Stimulated activated CD8-positive, alpha-beta memory T cell treated with anti-CD3 and anti-CD28 coated beads, Interleukin-4, amount 100 ng/mL, for 24 hours (primary cell): ENCODE results near the gene RBM17.
"Not testable (repeated sequence)": the region's sequence is repeated elsewhere in the genome, so short reads cannot be mapped to it uniquely, and the experiment has no call there.

Experiments used
- DNase-seq: peaks from one replicate; pipeline ENCODE4 v3.0.0-alpha.2; 2020; ENCODE audit warnings: low read depth

RBM17 gene

GRCh38 chr10:6080417-6080973 is 8.3 kb upstream of the RBM17 start:
- no peak for DNase-seq

DNA sequence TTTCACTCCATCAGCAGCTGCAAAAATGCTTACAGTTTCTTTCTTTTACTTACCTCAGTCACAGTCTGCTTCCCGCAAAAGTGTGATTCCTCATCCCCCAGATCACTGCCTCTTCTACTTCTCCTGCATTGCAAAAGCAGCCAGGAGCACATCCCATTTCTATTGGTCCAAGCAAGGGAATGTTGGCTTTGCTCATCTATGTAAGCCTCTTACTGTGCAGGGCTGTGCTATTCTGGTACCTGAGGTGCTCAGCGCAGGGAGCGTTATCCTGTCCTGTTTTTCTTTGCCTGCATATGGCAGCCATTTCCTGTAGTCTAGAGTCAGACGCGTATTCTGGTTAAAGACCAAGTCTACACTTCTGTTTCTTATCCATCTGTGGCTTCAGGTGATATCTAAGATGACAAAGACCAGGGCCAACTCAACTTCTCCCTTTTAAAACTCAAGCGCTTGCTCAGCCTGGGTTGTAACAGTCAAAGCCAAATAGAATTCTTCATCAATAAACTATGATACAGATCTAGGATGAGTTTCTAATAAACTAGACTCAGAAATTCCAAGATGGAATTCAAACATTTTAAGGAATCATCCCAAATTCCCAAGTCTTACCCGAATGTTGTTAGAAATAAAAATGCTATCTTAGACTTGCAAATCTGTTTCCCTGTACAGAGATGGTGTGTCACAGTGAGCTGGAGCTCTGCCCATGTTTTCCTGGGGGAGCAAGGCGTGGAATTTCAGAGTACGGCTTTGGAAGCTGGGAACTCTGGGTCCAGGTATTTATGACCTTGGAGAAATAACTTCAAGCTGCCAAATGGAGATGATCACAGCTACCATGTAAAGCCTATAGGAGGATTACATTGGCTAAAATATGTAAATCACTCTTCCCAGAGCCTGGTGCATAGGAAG is 6.1 kb upstream of the RBM17 start:
- no peak for DNase-seq

- no peak for DNase-seq
These were observed 5.0 kb upstream of the RBM17 start for GRCh38 chr10:6083523-6084475.

GRCh38 chr10:6086375-6087233 is 2.2 kb upstream of the RBM17 start:
- peak; percentile 84 for DNase-seq

GRCh38 chr10:6089334-6090219 is 743 bp downstream of the RBM17 start:
- no peak for DNase-seq

DNA sequence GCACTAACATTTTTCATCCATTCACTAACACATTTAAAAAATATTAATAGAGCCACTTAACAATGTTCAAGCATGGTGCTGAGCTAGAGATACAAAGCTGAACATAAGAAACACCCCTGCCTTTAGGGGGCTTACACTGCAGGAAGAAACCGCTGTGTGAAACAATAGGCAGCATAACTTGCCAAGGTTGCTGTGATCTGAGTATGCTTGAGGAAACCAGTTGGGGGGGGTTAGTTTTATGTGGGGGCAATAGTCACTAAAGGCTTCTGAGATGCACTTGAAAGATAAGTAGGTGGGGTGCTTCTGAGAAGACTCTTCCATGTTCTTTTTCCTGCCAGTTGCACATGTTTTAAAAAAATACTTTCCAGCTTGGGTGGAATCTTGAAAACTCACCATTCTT is 2.8 kb downstream of the RBM17 start:
- DNase-seq: no peak

GRCh38 chr10:6092731-6093130 is 3.9 kb downstream of the RBM17 start:
- DNase-seq: no peak

DNA sequence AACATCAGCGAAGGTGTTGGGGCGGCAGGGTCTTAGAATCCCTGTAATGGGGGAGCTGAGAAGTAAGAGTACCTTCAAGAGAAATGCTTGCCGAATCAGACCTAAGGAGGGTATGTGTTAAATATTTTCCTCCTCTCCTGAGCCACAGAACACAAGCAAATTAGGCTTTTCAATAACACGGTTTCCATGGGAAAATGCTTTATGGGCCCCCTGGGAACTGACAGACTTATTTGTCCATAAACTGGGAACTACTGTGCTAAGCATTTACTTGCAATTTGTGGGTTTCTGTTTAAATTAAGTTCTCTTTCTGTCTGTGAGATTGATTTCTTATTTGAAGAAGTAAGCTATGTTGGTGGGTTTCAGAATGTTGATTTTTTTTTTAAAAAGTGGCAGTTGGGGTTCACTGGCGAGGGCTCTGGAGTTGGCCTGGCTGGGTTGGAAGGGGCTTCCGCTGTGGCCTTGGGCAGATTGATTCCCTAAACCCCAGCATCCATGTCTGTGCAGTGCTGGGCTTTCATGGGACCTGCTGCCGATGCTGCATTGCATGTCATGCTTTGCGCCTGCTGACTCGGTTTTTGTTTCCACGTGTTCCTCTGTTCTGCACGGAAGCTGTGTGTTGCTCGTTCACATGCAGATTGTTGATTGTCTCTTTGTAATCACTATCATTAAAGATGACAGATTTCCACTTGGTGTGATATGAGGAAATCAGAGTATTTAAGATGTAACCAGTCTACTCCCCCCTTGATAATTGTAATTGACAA is 7.2 kb downstream of the RBM17 start:
- DNase-seq: no peak

GRCh38 chr10:6097063-6097462 is 8.2 kb downstream of the RBM17 start:
- no peak for DNase-seq

DNA sequence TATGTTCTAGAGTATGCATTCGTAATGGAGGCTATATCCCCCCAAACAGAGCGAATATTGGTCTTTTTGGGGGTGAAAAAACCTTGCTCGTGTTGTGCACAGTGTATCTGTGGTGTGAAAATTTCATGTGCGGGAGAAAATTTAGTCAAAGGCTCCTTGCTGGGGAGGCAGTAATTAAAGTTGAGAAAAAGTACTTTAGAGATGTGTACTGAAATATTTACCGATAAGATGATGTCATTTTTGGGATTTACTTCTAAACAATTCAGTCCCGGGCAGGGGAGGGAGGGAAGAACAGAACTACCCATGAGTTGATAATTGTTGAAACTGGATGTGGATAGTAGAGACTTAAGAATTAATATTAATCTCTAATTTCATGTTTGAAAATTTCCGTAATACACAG is 9.3 kb downstream of the RBM17 start:
- no peak for DNase-seq

GRCh38 chr10:6100370-6100769 is 11.5 kb downstream of the RBM17 start:
- no peak for DNase-seq

DNA sequence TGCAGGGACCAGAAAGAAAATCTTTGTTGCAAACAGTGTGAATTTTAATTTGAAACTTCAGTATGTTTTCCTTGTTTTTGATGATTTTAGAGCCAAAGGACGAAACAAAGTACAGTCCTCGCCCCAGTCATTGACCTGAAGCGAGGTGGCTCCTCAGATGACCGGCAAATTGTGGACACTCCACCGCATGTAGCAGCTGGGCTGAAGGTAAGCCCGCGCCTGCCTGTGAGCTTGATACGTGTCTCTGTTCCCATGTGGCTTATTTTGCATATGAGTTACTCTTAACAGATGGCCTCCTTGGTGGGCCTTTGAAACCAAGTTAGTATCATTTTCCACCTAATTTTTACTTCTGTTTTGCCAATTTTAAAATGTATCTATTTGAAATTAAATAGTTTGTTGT is 12.3 kb downstream of the RBM17 start:
- no peak for DNase-seq

DNA sequence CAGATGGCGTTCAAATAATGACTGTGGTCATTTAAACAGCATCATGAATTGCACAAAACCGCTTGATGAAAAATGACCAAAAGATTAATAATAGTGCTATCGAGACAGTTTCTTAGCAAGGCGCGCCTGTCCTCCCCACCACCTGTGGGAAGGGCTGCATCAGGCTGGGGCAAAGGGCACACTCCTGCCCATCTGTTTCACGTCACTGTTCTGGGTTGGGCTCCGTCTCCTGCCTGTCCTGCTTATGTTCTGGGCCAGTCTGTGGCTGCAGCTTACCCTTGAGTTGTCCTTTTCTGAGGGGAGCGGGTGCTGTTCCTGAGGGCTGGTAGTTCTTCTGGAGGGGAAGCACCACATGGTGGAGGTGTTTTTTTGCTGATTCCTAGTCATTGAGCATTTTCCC is 13.3 kb downstream of the RBM17 start:
- DNase-seq: no peak

GRCh38 chr10:6103591-6103990 is 14.8 kb downstream of the RBM17 start:
- DNase-seq: no peak

DNA sequence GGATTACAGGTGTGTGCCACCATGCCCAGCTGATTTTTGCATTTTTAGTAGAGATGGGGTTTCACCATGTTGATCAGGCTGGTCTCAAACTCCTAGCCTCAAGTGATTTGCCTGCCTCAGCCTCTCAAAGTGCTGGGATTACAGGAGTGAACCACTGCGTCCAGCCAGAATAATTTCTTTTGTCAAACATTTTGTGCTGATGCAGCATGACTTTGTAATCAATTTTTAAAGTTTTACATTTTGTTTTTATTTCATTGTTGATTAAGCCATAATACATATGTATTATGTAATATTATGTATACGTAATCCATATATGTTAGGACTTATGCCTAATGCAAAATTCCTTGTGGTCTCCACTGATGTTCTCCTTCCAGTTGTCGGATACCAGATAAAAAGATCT is 18.8 kb downstream of the RBM17 start:
- DNase-seq: not testable (repeated sequence)

GRCh38 chr10:6108072-6108471 is 19.2 kb downstream of the RBM17 start:
- DNase-seq: no peak

- no peak for DNase-seq
These were observed 20.0 kb downstream of the RBM17 start for GRCh38 chr10:6108631-6109443.

DNA sequence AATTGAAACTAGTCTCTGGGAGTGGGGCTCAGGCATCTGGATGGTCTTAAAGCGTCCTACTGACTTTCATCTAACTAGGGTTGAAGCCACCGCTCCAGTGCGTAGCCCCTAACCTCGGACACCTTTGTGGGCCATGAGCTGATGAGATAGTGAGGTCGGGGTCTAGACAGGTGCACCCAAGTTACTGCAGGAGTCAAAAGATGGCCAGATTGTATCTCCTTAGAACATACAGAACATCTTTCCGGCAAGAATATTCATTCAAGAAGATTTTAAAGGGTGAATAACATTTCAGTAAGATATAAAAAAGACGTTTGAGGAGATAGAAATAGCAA is 20.6 kb downstream of the RBM17 start:
- no peak for DNase-seq

DNA sequence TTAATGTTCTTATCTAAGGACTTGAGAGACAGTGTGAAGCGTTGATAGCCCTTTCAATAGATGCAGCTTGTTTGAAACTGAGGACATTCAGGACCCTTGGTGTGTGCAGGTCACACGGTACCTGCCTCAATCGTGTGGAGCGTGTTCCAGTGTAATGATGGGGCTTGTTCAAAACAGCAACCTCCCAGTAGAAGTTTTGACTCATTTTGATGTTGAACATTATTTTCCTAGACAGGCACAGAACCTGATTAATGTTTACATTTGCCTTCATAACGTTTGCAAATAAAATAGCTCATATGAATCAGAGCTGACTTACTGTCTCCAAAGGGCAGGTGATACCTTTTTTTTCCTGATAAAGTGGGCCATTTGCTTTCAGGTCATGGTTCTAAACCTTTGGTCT is 21.3 kb downstream of the RBM17 start:
- DNase-seq: no peak
